ENCODE results near the gene RBFOX1.

The RBFOX1 gene

DNA sequence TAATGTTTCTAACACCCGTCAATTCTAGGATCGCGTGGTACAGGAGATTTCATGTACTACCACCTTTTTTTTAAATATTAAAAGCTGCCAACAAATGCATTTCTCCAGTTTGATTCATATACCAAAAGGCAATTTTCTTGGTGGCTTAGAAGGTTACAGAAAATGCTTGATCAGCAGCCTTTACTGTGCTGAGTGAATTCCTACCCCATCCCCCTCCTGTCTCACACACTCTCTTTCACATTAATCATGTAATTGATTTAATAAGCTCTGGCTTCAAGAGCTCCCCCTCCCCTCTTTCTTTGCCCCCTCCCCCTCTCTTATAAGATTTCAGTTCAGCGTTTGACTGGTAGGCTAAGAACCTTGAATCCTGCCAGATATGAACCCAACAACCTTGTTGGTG is 110.5 kb downstream of the RBFOX1 start:
- Histone ChIP-seq H3K27ac (ENCODE audit: low read depth, low read length, poor library complexity, severe bottlenecking) (no peak overlapping the region), H3K36me3 (ENCODE audit: insufficient read depth, low read length) (no peaks in the 10 kb centered on the region), H3K9me3 (ENCODE audit: low read length) (no peaks in the 10 kb centered on the region), H2AFZ (ENCODE audit: low read length) (no peak overlapping the region), H3K27me3 (ENCODE audit: insufficient read depth, low read length) (no peaks in the 10 kb centered on the region), H3K4me3 (ENCODE audit: low read depth, low read length, poor library complexity, severe bottlenecking) (no peak overlapping the region), H3K4me1 (ENCODE audit: insufficient read depth, low read length, severe bottlenecking) (no peaks in the 10 kb centered on the region), H3K79me2 (ENCODE audit: insufficient read depth, low read length) (no peaks in the 10 kb centered on the region), H3F3A (ENCODE audit: insufficient read depth, low read length) (no peaks in the 10 kb centered on the region), H3K9ac (ENCODE audit: low read length) (no peak overlapping the region), H3K9me2 (ENCODE audit: low read depth, low read length) (no peaks in the 10 kb centered on the region), H3K4me2 (ENCODE audit: low read length) (no peak overlapping the region), H4K20me1 (ENCODE audit: insufficient read depth, low read length) (no peaks in the 10 kb centered on the region)
- TF ChIP-seq EZH2 (IDR thresholded peaks at IDR 0.05; ENCODE audit: borderline replicate concordance, low read length), result no peak
- TF ChIP-seq, protein P1, sequence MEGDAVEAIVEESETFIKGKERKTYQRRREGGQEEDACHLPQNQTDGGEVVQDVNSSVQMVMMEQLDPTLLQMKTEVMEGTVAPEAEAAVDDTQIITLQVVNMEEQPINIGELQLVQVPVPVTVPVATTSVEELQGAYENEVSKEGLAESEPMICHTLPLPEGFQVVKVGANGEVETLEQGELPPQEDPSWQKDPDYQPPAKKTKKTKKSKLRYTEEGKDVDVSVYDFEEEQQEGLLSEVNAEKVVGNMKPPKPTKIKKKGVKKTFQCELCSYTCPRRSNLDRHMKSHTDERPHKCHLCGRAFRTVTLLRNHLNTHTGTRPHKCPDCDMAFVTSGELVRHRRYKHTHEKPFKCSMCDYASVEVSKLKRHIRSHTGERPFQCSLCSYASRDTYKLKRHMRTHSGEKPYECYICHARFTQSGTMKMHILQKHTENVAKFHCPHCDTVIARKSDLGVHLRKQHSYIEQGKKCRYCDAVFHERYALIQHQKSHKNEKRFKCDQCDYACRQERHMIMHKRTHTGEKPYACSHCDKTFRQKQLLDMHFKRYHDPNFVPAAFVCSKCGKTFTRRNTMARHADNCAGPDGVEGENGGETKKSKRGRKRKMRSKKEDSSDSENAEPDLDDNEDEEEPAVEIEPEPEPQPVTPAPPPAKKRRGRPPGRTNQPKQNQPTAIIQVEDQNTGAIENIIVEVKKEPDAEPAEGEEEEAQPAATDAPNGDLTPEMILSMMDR (IDR thresholded peaks at IDR 0.05; ENCODE audit: low read length), result no peak

DNA sequence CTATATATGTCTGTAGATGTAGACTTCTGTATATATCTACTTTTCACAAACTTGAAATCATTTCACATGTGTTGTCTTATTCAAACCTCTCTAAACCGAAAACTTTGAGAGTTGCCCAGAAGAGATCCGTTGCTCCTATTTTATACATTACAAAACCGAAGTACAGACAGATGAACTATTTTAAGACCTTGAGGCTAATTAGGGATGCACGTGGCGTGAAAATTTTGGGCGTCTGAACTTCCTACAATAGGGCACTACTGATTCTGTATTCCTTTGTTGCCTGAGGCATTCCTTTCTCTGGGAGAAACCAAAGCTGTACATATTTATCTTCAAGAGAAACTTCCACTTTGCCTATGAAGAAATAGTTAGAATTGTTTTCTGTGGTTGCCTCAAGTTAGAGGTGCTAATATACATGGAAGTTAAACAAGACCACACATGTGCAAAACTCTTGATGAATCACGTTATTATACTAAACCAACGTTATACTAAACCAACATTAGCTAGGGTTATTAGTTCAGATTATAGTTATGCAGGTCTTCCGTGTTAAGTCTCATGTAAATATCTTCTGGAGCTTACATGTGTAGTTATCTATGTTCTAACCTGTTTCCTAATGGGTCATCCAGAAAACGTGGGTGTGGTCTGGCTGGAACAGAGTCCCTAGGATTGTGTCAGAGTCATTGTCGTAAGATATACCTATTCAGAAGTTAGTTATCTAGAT is 111.2 kb downstream of the RBFOX1 start:
- H3K27me3 ChIP-seq (ENCODE audit: insufficient read depth, low read length), result no peaks in the 10 kb centered on the region
- H4K20me1 ChIP-seq (ENCODE audit: insufficient read depth, low read length), result no peaks in the 10 kb centered on the region
- no peak overlapping the region for H3K4me2 ChIP-seq (ENCODE audit: low read length)
- H3K27ac ChIP-seq (ENCODE audit: low read depth, low read length, poor library complexity, severe bottlenecking), result no peak overlapping the region
- H3K4me1 ChIP-seq (ENCODE audit: insufficient read depth, low read length, severe bottlenecking), result no peaks in the 10 kb centered on the region
- H3K9me2 ChIP-seq (ENCODE audit: low read depth, low read length), result no peaks in the 10 kb centered on the region
- no peak overlapping the region for H3K4me3 ChIP-seq (ENCODE audit: low read depth, low read length, poor library complexity, severe bottlenecking)
- H3F3A ChIP-seq (ENCODE audit: insufficient read depth, low read length), result no peaks in the 10 kb centered on the region
- no peaks in the 10 kb centered on the region for H3K36me3 ChIP-seq (ENCODE audit: insufficient read depth, low read length)
- no peak overlapping the region for H2AFZ ChIP-seq (ENCODE audit: low read length)
- TF ChIP-seq, protein P1 (IDR thresholded peaks at IDR 0.05; ENCODE audit: low read length), result no peak
- TF ChIP-seq EZH2 (IDR thresholded peaks at IDR 0.05; ENCODE audit: borderline replicate concordance, low read length), result no peak
- H3K9ac ChIP-seq (ENCODE audit: low read length), result no peak overlapping the region
- no peaks in the 10 kb centered on the region for H3K9me3 ChIP-seq (ENCODE audit: low read length)
- no peaks in the 10 kb centered on the region for H3K79me2 ChIP-seq (ENCODE audit: insufficient read depth, low read length)

DNA sequence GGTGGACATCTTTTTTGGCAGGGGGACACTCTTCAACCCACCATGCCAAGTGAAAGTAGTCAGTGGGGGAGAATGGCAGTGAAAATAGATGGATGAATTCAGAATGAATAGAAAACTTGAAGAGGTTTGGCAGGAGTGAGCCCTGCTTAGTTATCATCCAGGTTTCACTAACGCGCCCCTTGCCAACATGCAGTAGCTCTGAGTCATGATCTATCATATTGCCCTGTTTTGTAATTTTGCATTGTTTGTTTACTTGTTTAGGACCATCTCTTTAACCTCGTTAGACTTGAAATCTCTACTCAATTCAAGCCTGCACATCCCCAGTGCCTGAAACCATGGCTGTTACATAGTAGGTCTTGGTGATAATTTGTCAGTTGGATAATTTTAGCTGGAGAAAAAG is 116.7 kb downstream of the RBFOX1 start:
- Histone ChIP-seq H3F3A (ENCODE audit: insufficient read depth, low read length) (no peaks in the 10 kb centered on the region), H3K27ac (ENCODE audit: low read depth, low read length, poor library complexity, severe bottlenecking) (no peak overlapping the region), H3K36me3 (ENCODE audit: insufficient read depth, low read length) (no peaks in the 10 kb centered on the region), H3K4me3 (ENCODE audit: low read depth, low read length, poor library complexity, severe bottlenecking) (no peak overlapping the region), H3K4me1 (ENCODE audit: insufficient read depth, low read length, severe bottlenecking) (no peaks in the 10 kb centered on the region), H3K79me2 (ENCODE audit: insufficient read depth, low read length) (no peaks in the 10 kb centered on the region), H3K27me3 (ENCODE audit: insufficient read depth, low read length) (no peaks in the 10 kb centered on the region), H3K9me2 (ENCODE audit: low read depth, low read length) (no peaks in the 10 kb centered on the region), H4K20me1 (ENCODE audit: insufficient read depth, low read length) (no peaks in the 10 kb centered on the region), H2AFZ (ENCODE audit: low read length) (no peak overlapping the region), H3K4me2 (ENCODE audit: low read length) (no peak overlapping the region), H3K9ac (ENCODE audit: low read length) (no peak overlapping the region), H3K9me3 (ENCODE audit: low read length) (no peaks in the 10 kb centered on the region)
- no peak for TF ChIP-seq EZH2 (IDR thresholded peaks at IDR 0.05; ENCODE audit: borderline replicate concordance, low read length)
- TF ChIP-seq, protein P1 (IDR thresholded peaks at IDR 0.05; ENCODE audit: low read length), result no peak

All from OCI-LY1 (cell line).